Measurements from ENCODE around the gene RBM5. TPM values are rescaled to one million over a fixed set of nuclear protein-coding genes. Genes with fewer than 3 reads are reported as not detected.

The RBM5 gene
- total RNA-seq, 2 donors from 2014 or later = 58.7 to 75.8 TPM

DNA sequence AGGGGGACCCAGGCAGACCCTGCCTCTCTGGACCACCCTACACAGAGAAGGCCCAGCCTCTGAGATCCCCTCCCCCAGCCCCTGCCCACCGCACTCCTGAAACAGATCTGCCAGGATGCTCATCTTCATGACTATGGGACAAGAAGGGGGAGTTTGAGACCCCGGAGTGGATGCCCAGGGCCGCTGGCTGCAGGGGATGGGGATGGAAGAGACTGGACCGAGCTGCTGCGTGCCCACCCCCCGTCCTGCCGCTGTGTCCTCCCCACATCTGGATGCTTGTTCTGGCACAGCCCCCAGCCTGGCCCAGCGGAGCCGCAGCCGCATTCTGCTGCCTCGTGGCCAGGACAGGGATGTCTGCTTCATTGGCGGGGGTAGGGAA, 36.1 kb downstream of the RBM5 start:
- TF ChIP-seq, protein P1, sequence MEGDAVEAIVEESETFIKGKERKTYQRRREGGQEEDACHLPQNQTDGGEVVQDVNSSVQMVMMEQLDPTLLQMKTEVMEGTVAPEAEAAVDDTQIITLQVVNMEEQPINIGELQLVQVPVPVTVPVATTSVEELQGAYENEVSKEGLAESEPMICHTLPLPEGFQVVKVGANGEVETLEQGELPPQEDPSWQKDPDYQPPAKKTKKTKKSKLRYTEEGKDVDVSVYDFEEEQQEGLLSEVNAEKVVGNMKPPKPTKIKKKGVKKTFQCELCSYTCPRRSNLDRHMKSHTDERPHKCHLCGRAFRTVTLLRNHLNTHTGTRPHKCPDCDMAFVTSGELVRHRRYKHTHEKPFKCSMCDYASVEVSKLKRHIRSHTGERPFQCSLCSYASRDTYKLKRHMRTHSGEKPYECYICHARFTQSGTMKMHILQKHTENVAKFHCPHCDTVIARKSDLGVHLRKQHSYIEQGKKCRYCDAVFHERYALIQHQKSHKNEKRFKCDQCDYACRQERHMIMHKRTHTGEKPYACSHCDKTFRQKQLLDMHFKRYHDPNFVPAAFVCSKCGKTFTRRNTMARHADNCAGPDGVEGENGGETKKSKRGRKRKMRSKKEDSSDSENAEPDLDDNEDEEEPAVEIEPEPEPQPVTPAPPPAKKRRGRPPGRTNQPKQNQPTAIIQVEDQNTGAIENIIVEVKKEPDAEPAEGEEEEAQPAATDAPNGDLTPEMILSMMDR (IDR thresholded peaks at IDR 0.05) = no peak
- no peaks in the 10 kb centered on the region for H3K27me3 ChIP-seq
- no peaks in the 10 kb centered on the region for H3K9me3 ChIP-seq
- H3K4me3 ChIP-seq = no peak overlapping the region
- no peak overlapping the region for H3K27ac ChIP-seq
- H3K4me1 ChIP-seq = peaks cover 0 to 38% of the 10 kb centered on the region in 2 donors
- DNase-seq (ENCODE audit: low spot score) = no peak
- H3K36me3 ChIP-seq = peaks cover 15% of the 10 kb centered on the region

DNA sequence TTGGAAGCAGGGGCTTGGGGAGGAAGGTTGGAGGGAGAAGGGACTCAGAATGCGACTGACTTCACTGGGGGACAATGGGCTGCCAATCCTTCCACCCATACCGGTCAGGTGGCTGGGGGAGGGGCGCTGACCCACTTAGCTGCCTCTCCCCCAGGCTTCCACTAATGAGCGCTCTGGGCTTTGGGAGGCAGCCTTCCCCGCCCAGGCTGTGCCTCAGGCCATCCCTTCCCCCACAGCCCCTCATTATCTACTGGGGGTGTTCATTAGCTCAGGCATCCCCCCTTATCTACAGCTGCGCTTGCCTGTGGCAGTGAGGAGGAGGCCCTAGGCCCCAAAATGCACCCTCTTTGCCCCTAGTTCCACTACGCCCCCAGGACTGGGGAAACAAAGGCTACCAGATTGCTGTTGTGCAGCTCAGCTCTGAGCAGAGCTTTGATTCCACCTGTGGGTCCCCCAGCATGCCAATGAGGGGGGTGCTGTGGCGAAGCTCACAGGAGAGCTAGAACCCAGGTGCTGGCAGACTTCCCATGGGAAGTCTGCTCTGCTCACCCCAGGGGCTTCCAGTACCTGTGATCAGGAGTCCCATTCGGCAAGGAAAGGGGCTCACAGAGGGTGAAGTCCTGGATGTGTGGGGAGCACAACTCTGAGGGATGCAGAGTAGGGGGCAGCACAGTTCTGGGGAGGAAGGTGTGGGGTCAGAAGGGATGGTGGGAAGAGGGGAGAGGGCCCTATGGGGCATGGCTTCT, 37.0 kb downstream of the RBM5 start:
- TF ChIP-seq, protein P1 (IDR thresholded peaks at IDR 0.05) = no peak
- Histone ChIP-seq H3K9me3 (no peaks in the 10 kb centered on the region), H3K4me3 (no peak overlapping the region), H3K27me3 (no peaks in the 10 kb centered on the region), H3K4me1 (peaks cover 0 to 38% of the 10 kb centered on the region in 2 donors), H3K27ac (no peak overlapping the region), H3K36me3 (peaks cover 6% of the 10 kb centered on the region)
- no peak for DNase-seq (ENCODE audit: low spot score)

DNA sequence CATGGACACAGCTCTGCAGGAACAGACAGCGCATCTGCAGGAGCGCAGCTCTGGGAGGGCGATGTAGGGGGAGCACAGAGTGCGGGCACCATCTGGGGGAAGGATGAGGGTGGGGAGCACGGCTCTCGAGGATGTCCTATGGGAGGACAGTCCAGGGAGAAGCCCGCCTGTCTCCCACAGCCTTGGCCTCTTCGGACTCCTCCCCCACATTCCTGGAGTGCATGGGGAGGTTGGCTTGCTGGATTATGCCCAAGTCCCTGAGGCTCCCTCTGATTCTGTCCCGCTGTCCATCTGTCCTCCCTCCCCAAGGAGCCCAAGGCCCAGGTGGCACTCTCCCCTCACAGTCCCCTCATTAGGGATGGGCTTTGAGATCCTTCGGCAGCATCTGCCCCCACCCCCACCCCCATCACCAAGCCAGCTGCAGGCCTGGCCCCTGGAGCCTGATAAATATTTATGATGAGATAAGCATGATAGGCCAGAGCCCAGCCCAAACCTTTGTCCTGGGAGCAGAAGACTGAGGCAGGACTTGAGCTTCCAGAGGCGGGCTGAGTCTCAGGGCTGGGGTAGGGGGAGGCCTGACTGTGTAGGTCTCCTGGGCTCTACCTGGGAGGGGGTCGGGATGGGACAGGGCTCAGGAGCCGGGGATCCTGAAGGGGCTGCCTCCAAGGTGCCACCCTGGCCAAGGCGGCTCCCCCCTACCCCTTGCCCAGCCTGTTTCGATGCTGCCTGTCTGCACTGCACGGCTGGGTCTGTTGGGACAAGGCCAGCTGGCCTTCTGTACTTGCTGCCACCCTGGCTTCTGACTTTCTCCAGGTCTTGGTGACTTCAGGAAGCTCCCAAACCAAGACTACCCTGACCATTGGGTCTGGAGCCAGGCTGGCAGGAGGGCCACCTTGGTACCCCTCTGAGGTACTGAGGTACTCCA, 37.8 kb downstream of the RBM5 start:
- no peak for DNase-seq (ENCODE audit: low spot score)
- Histone ChIP-seq H3K36me3 (no peaks in the 10 kb centered on the region), H3K9me3 (no peaks in the 10 kb centered on the region)

DNA sequence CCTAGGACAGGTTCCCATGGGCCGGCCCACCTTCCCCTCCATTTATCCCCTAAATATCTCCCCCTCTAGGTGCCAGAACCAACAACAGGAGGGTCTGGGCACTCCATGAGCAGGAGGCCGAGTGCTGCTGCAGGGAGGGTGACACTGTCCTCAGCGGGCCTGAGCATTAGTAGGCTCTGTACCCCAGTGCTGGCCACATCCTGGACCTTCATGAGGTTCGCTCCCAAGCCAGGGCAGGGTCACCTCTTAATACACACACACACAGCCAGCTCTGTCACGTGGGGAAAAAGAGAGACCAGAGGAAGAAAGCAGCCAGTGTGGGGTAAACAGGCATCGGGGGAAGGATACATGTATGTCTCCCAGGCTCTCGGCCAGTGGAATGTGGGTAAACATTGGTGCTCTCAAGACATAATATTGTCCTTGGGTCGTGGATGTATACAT, 38.6 kb downstream of the RBM5 start:
- TF ChIP-seq, protein P1 (IDR thresholded peaks at IDR 0.05) = no peak
- Histone ChIP-seq H3K4me3 (no peak overlapping the region), H3K27ac (no peak overlapping the region), H3K9me3 (no peaks in the 10 kb centered on the region), H3K27me3 (no peaks in the 10 kb centered on the region), H3K36me3 (no peaks in the 10 kb centered on the region), H3K4me1 (peaks cover 0 to 30% of the 10 kb centered on the region in 2 donors)
- DNase-seq (ENCODE audit: low spot score) = no peak

More for the DNA sequence above, 37.8 kb downstream of the RBM5 start:
- H3K4me1 ChIP-seq = peaks cover 0 to 36% of the 10 kb centered on the region in 2 donors
- H3K27ac ChIP-seq = no peak overlapping the region
- TF ChIP-seq, protein P1 (IDR thresholded peaks at IDR 0.05) = no peak
- H3K4me3 ChIP-seq = no peak overlapping the region
- no peaks in the 10 kb centered on the region for H3K27me3 ChIP-seq

DNA sequence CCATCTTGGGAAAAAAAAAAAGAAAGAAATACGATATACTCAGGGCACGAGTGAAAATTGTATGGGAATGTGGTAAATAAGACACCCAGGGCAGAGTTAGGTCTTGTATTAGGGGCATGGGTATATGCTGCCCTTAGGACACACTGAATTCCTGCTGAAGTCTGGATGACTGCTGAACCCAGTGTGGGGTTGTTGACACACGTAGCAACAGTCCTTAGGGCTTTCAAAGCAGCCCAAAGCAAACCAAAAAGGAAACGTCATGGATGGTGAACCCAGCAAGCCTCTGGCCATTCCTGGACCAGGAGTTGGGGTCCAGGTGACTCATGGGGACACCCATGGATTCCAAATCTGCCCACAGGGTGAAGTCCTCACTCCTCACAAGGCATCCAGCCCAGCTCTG, 39.3 kb downstream of the RBM5 start:
- Histone ChIP-seq H3K27me3 (no peaks in the 10 kb centered on the region), H3K4me3 (no peak overlapping the region), H3K27ac (no peak overlapping the region), H3K9me3 (no peaks in the 10 kb centered on the region), H3K36me3 (no peaks in the 10 kb centered on the region), H3K4me1 (peaks cover 0 to 30% of the 10 kb centered on the region in 2 donors)
- no peak for DNase-seq (ENCODE audit: low spot score)
- TF ChIP-seq, protein P1 (IDR thresholded peaks at IDR 0.05) = no peak

Measured in right atrium auricular region (tissue), 2 donors.